Heart left ventricle (tissue), 16 donors: ENCODE results near the gene DDX43. TPM values are rescaled to one million over a fixed set of nuclear protein-coding genes. Genes with fewer than 3 reads are reported as not detected.

Experiments used
- ATAC-seq, 4 donors: fragments of 200-7000 bp; cut with Tn5 transposase; one replicate each; pipeline ENCODE4 v1.9.1; 2020 to 2022; ENCODE audit warnings: moderate library complexity in 4 of 4, mild to moderate bottlenecking in 3 of 4, moderate number of reproducible peaks in 1 of 4
- DNase-seq, 5 donors: peaks; one replicate each; pipeline ENCODE4 v3.0.0-alpha.2; 2020
- H3K27ac ChIP-seq, 12 donors: fragments of 200-600 bp; sonication (generic) in 4 of 12; one replicate each; pipeline versions ENCODE4 v1.5.0 to v1.8.0; 2016 to 2022; ENCODE audit warnings: mild to moderate bottlenecking in 2 of 12
- H3K27me3 ChIP-seq, 9 donors: fragments of 200-600 bp; sonication (generic) in 2 of 9; one replicate each; pipeline versions ENCODE4 v1.5.1 to v1.8.0; 2016 to 2022; ENCODE audit warnings: mild to moderate bottlenecking in 3 of 9
- H3K36me3 ChIP-seq, 9 donors: fragments of 200-600 bp; sonication (generic) in 2 of 9; one replicate each; pipeline versions ENCODE4 v1.5.0 to v1.8.0; 2018 to 2022; ENCODE audit warnings: mild to moderate bottlenecking in 2 of 9
- H3K4me1 ChIP-seq, 12 donors: fragments of 200-600 bp; sonication (generic) in 4 of 12; one replicate each; pipeline versions ENCODE4 v1.5.0 to v1.8.0; 2016 to 2022; ENCODE audit warnings: mild to moderate bottlenecking in 3 of 12
- H3K4me3 ChIP-seq, 12 donors: fragments of 200-600 bp; sonication (generic) in 4 of 12; one replicate each; pipeline versions ENCODE4 v1.5.0 to v1.8.0; 2017 to 2022; ENCODE audit warnings: mild to moderate bottlenecking in 9 of 12, moderate library complexity in 4 of 12
- H3K9me3 ChIP-seq, 12 donors: fragments of 200-600 bp; sonication (generic) in 4 of 12; one replicate each; pipeline versions ENCODE4 v1.5.0 to v1.8.0; 2016 to 2022; ENCODE audit warnings: mild to moderate bottlenecking in 1 of 12
- POLR2A ChIP-seq, 2 donors: fragments of 450-650 bp; IDR thresholded peaks; one replicate each; pipeline ENCODE4 v1.6.1; 2017; ENCODE audit warnings: antibody characterized with exemption in 2 of 2, mild to moderate bottlenecking in 2 of 2, moderate library complexity in 2 of 2
- WGBS, 4 donors: extraction: QIAGEN DNeasy Blood & Tissue Kit in 2 of 4; methylation state at CpG; one replicate each; pipeline versions ENCODE4 v1.1.5 to v1.1.7; 2013 to 2018; 5-methylcytosine and 5-hydroxymethylcytosine counted together
- intact Hi-C, 10 donors: fragments of 100-400 bp; cut with DNase I; formaldehyde crosslinking; loops; one replicate each; pipeline versions ENCODE4 v1.11.1 to v1.14.2; 2022
- polyA plus RNA-seq, 2 donors: library from polyadenylated mRNA; stranded (reverse); fragments of 200-250 nt; gene quantifications; one replicate each; pipeline ENCODE4 v1.2.3, GENCODE V29; 2013
- total RNA-seq, 9 donors: library from RNA; depleted of rRNA in 2 of 9; stranded (reverse); fragments of >200 nt in 2 of 9; fragmentation: NEBNext Ultra II Directional in 3 of 9; extraction: Animal tissue kit (Norgen Biotek cat#: 25700) in 3 of 9; gene quantifications; one replicate each; pipeline versions ENCODE4 v1.1.0 to v1.2.4, GENCODE V29; 2016 to 2023
- TF ChIP-seq, protein P1 (sequence below), 12 donors: fragments of 200-600 bp; sonication (generic) in 4 of 12; IDR thresholded peaks; one replicate each; pipeline versions ENCODE4 v1.5.0 to v1.8.0; 2018 to 2022; ENCODE audit warnings: antibody characterized with exemption in 12 of 12, mild to moderate bottlenecking in 5 of 12
- donor health status: ischemic (EF 13 %, LVEDD 7.1; RV severe dilation, severe dysfunction).
- donor health status: healthy with polysubstance abuse.
- donor health status: DM: no; HTN: yes; CAD: no.
- donor health status: DM: no; HTN: no; CAD: no.
- donor health status: ischemic (EF 25% LVEDD 6.9; RV normal size, moderate dysfunction).
- donor health status: ischemic (EF 25% LVEDD 5.7; RV mildly dilated, moderate dysfunction).
- donor health status: healthy.
- donor health status: DM: yes; HTN: yes; CAD: no.
- donor health status: ischemic (EF 35%, LVEDD 5.7; RV mildly dilated, moderate dysfunction).
- donor health status: nonischemic (EF 11% LVEDD 7.7; RV severe dilation, severe dysfunction).
- donor health status: DM: yes; HTN: yes; CAD: no.
- donor health status: PGD.
- donor health status: ischemic (EF 29% LVEDD 5.4; RV normal size, mild dysfunction).
- donor health status: nonischemic (EF 23%, LVEDD 6.1; RV moderate dilation, normal function).

Gene DDX43
- total and polyA plus RNA-seq, 11 donors = 0.08 to 0.52 (median 0.20) TPM; not detected in 3

DNA sequence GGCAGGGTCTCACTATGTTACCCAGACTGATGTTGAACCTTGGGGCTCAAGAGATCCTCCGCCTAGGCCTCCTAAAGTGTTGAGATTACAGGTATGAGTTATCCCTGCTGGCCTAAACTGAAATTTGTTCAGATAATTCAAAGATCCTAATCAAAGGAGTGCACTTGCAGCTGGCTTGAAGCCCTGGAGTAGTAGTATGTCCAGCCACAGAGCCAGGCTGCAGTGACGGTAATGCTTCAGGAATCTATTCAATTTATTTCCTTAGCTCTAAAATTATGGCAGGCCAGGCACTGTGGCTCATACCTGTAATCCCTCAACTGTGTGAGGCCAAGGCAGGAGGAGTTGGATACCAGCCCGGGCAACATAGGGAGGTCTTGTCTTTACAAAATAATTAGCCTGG, 1.4 kb upstream of the DDX43 start:
- intact Hi-C loops = no loop called here
- Histone ChIP-seq H3K4me1 (peaks cover 0 to 11% (median 0%) of the 10 kb centered on the region in 12 donors), H3K9me3 (no peaks in the 10 kb centered on the region), H3K4me3 (no peak overlapping the region), H3K27me3 (no peaks in the 10 kb centered on the region), H3K36me3 (no peaks in the 10 kb centered on the region), H3K27ac (no peak overlapping the region)
- TF ChIP-seq POLR2A (IDR thresholded peaks at IDR 0.05) = no peak
- TF ChIP-seq, protein P1, sequence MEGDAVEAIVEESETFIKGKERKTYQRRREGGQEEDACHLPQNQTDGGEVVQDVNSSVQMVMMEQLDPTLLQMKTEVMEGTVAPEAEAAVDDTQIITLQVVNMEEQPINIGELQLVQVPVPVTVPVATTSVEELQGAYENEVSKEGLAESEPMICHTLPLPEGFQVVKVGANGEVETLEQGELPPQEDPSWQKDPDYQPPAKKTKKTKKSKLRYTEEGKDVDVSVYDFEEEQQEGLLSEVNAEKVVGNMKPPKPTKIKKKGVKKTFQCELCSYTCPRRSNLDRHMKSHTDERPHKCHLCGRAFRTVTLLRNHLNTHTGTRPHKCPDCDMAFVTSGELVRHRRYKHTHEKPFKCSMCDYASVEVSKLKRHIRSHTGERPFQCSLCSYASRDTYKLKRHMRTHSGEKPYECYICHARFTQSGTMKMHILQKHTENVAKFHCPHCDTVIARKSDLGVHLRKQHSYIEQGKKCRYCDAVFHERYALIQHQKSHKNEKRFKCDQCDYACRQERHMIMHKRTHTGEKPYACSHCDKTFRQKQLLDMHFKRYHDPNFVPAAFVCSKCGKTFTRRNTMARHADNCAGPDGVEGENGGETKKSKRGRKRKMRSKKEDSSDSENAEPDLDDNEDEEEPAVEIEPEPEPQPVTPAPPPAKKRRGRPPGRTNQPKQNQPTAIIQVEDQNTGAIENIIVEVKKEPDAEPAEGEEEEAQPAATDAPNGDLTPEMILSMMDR (IDR thresholded peaks at IDR 0.05) = no peak
- WGBS, 4 donors = 89 to 93% (median 93%) methylated on average over 3 of the region's 3 CpGs
- ATAC-seq (no peak), DNase-seq (no peak)

GRCh38 chr6:73395875-73396274, 1.2 kb downstream of the DDX43 start:
- WGBS, 4 donors = 95 to 96% (median 96%) methylated on average over 10 of the region's 10 CpGs
- TF ChIP-seq, protein P1 (IDR thresholded peaks at IDR 0.05) = no peak
- no peak for TF ChIP-seq POLR2A (IDR thresholded peaks at IDR 0.05)
- Histone ChIP-seq H3K27ac (no peak overlapping the region), H3K9me3 (no peaks in the 10 kb centered on the region), H3K27me3 (no peaks in the 10 kb centered on the region), H3K36me3 (no peaks in the 10 kb centered on the region), H3K4me1 (no peaks in the 10 kb centered on the region), H3K4me3 (no peak overlapping the region)
- intact Hi-C loops = no loop called here
- DNase-seq (no peak), ATAC-seq (no peak)

- Histone ChIP-seq H3K27ac (no peak overlapping the region), H3K9me3 (no peaks in the 10 kb centered on the region), H3K4me3 (no peak overlapping the region), H3K36me3 (no peaks in the 10 kb centered on the region), H3K4me1 (no peaks in the 10 kb centered on the region), H3K27me3 (no peaks in the 10 kb centered on the region)
- TF ChIP-seq, protein P1 (IDR thresholded peaks at IDR 0.05) = no peak
- no peak for TF ChIP-seq POLR2A (IDR thresholded peaks at IDR 0.05)
- no peak for DNase-seq
- intact Hi-C loops = no loop called here
- no peak for ATAC-seq
Observed at GRCh38 chr6:73400656-73401055, 6.0 kb downstream of the DDX43 start.

DNA sequence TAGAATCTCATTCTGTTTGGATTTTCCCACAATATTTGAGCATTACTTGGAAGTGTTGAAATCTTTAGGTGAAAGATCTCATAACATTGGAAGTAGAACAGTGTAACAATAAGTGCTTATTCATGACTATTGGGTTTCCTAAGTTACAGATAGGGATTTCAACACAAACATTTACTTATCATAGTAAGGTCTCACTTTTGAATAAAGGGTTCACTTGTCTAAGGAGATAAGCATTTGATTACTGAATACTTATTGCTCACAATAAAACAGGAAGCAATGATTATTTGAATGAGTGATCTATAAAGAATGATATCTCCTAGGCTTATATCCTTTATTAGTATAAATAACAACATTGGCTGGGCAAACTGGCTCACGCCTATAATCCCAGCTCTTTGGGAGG, 14.8 kb downstream of the DDX43 start:
- TF ChIP-seq POLR2A (IDR thresholded peaks at IDR 0.05) = no peak
- TF ChIP-seq, protein P1 (IDR thresholded peaks at IDR 0.05) = no peak
- no peak for ATAC-seq
- no peak overlapping the region for H3K4me3 ChIP-seq
- 95 to 100% (median 96%) methylated on average over 1 of the region's 1 CpG for WGBS, 4 donors
- intact Hi-C loops = no loop called here
- DNase-seq = no peak
- H3K36me3 ChIP-seq = peaks cover 0 to 10% (median 0%) of the 10 kb centered on the region in 9 donors
- no peaks in the 10 kb centered on the region for H3K4me1 ChIP-seq
- H3K9me3 ChIP-seq = no peaks in the 10 kb centered on the region
- H3K27ac ChIP-seq = no peak overlapping the region
- no peaks in the 10 kb centered on the region for H3K27me3 ChIP-seq
